WI38 (cell line): Measurements from ENCODE around the gene LRBA.

Source experiments
- H3K4me3 ChIP-seq: 2 replicates; pipeline ENCODE4 v1.5.1; 2011; ENCODE audit warnings: low read depth, mild to moderate bottlenecking, control low read depth, low read length
- CTCF ChIP-seq: IDR thresholded peaks from 2 replicates; pipeline ENCODE4 v1.5.1; 2012; ENCODE audit warnings: low read depth, mild to moderate bottlenecking, control low read depth, low read length

LRBA gene

DNA sequence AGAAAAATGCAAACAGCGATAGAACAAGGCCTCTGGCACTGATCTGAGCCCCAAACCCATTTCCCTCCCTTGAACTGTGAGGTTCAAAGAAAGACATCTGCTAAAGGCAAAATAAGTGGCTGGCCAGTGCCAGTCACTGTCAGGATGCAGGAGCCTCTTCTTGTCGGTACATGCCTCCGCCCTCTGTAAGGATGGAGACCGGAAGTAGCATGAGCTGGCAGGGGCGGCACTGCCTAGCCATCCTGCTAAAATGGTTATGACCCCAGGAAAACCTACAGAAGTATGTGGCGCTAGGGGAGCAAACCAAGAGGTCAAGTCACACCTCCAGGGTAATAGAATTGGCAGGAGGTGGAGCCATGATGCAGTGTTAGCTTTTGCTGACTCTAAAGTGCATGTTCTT is 756.5 kb downstream of the LRBA start:
- no peak overlapping the region for H3K4me3 ChIP-seq
- TF ChIP-seq CTCF, result no peak

DNA sequence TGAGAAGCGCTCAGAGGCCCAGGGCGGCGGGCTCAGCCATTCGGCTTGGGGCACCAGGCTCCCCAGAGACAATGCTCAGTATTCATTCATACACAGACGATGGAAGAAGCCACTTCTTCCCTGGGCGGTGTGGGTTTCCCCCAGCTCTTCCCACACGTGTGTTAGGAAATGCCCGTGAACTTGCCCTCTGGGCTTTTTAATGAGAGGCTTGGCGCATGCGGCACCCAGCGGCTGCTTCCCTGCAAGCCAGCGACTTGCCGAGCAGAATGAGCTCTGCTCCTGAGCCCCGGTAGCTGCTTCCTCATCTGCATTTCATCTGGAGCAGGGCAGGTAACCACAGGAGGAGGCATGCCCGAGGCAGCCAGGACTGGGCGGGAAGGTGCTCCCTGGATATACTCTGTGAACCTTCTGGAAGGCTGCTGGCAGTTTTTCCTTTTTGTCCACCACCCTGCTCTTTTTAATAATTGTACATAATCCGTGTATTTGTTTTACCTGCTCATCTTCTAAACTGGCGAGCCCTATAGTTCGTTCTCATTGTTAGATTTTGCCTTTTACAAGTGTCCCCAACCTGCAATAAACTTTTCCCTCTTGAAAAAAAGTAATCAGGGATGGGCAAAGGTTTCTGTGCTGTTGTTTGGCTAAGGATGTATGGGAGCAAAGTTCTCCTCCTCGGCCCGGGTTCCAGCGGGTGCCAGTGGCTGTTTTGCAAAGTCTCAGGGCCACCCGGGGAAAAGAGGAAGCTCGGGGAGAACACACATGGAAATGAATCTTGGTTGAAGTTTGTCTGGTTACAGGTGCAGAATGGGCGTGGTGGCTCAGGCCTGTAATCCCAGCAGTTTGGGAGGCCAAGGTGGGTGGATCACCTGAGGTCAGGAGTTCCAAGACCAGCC is 758.0 kb downstream of the LRBA start:
- no peak overlapping the region for H3K4me3 ChIP-seq
- no peak for TF ChIP-seq CTCF

DNA sequence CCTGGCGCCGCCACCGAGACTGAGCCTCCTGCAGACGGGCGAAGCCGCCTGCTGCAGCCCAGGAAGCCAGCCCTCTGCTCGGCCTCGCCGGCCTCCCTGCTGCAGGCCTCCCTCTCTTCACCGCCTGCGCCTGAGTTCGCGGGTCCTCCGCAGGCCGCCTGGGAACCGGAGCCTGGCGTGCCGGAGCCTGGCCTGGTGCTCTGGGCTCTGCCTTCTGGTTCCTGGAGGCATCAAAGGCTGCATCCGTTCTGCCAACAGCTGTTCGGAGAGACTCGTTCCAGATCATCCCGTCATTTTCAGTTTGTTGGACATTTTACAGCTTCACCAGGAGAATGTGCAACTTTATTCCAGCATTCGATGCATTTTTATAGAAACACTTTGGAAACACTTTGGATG is 758.9 kb downstream of the LRBA start:
- no peak overlapping the region for H3K4me3 ChIP-seq
- TF ChIP-seq CTCF, result no peak

- H3K4me3 ChIP-seq, result no peak overlapping the region
- no peak for TF ChIP-seq CTCF
Measured at GRCh38 chr4:150255610-150256224, 759.4 kb downstream of the LRBA start.

DNA sequence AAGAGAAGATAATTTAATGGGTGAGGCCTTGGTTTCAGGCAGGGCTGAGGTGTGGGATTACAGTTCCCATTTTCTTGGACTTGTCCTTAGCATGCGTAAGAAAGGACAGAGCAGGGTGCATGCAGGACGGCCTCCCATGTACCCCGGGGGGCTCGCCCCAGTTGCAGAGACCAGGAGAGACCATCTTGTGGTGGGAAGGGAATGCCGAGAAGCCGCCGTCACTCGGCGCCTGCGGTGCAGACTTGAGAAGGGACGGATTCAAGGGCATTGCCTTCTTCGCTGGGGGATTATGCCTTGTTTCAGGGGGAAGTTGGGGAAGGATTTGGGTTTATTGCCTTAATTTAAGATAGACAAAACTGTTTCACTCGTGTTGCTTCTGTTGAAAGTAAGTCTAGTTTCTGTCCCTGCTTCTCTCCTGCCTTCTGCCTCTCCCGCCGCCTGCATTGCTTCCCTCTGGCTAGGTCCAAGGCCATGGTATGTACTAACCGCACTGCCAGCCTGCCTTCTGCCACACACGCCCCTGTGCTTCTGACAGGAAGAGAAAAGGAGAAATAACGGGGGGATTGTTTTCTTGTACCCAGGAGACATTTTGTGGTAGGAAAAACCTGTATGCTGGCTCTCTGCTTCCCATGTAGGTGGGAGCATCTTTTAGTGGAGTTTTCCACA is 761.0 kb downstream of the LRBA start:
- TF ChIP-seq CTCF, result no peak
- no peak overlapping the region for H3K4me3 ChIP-seq

GRCh38 chr4:150253416-150253815 is 761.7 kb downstream of the LRBA start:
- H3K4me3 ChIP-seq, result no peak overlapping the region
- TF ChIP-seq CTCF, result no peak

DNA sequence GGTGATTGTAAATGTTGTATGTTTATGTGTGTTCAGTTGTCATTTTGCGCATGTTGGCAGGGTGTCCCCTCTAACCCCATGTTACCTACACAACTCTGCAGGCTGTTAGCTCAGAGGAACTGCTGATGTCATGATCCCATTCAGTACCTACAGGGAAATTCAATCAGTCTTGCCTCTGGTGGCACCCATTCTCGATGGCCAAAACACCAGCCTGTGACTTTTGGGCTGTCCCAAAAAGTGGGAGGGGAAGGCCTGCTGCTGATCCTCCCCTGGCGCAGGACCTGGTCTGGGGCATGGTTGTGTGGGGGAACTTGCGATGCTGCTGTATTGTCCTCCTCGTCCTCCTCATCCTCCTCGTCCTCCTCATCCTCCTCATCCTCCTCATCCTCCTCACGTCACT is 762.3 kb downstream of the LRBA start:
- no peak overlapping the region for H3K4me3 ChIP-seq
- no peak for TF ChIP-seq CTCF
